ENCODE data around the gene HNRNPC.
"Not testable (repeated sequence)": the region's sequence is repeated elsewhere in the genome, so short reads cannot be mapped to it uniquely, and the experiment has no call there.

HNRNPC gene

DNA sequence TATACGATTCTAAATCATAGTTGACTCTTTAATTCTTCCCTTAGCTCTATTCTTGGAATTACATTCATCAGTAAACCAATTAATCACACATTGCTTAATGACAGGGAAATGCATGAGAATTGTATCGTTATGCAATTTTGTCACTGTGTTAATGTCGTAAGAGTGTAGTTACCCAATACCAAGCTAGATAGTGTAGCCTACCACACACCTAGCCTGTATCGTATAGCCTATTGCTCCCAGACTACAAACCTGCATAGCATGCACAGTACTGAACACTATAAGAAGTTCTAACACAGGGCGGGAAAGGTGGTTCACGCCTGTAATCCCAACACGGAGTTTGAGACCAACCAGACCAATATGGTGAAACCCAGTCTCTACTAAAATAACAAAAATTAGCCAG lies 24.7 kb downstream of the HNRNPC start:
- DNase-seq = no peak

DNA sequence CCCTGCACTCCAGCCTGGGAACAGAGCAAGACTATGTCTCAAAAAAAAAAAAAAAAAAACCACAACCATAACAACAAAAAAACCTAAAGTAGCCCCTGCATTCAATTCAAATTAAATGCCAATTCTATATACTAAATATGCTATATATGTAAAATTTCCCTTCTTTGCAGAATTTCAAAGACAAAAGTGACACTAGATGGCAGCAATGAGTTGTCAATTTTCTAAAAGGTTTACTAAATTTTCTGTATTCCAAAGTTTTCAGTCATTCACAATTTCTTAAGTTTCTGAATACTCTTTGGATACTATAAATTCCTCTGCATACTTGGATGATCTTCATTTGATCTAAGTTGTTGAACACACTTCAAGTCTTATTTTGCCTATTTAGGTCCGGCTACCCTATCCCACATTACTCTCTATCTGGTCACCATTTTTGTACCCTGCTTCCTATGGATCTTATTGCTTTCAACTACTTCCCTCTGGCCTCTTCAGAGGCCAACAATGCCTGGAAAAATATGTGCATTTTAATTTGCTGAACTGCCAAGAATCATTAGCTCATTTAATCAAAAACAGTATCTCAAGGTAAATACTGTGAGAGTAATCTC lies 27.9 kb downstream of the HNRNPC start:
- peak; percentile 40 for DNase-seq

DNA sequence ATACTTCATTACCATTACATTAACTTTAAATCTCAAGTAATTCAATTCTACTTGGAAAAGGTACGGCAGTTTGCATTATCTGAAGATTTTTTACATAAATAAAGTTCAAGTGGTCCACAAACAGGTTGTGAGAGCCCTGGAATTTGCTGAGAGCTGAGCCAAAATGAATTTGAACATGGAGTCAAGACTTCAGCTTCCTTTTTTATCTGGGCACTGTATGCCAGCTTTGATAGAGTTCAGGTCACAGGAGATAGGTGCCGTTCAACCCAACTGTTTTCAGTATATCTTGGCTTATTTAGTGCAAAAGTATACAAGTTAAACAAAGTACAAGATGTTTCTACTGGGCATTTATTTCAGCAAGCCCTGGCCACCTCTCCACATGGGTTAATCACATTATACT lies 28.8 kb downstream of the HNRNPC start:
- DNase-seq = no peak

DNA sequence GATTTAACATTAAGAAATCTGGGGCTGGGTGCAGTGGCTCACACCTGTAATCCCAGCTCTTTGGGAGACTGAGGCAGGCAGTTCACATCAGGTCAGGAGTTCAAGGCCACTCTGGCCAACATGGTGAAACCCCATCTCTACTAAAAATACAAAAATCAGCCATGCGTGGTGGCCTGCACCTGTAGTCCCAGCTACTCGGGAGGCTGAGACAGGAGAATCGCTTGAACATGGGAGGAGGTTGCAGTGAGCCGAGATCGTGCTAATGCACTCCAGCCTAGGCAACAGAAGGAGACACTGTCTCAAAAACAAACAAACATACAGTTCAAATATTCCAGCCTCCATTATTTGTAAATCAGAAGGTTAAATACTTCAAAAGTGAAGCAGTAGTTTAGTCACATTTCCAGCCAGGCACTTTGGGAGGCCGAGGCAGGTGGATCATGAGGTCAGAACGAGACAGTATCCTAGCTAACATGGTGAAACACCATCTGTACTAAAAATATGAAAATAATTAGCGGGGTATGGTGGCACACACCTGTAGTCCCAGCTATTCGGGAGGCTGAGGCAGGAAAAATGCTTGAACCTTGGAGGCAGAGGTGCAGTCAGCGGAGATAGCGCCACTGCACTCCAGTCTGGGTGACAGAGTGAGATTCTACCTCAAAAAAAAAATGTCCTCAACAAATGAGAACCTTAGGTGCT lies 30.3 kb downstream of the HNRNPC start:
- DNase-seq = no peak

DNA sequence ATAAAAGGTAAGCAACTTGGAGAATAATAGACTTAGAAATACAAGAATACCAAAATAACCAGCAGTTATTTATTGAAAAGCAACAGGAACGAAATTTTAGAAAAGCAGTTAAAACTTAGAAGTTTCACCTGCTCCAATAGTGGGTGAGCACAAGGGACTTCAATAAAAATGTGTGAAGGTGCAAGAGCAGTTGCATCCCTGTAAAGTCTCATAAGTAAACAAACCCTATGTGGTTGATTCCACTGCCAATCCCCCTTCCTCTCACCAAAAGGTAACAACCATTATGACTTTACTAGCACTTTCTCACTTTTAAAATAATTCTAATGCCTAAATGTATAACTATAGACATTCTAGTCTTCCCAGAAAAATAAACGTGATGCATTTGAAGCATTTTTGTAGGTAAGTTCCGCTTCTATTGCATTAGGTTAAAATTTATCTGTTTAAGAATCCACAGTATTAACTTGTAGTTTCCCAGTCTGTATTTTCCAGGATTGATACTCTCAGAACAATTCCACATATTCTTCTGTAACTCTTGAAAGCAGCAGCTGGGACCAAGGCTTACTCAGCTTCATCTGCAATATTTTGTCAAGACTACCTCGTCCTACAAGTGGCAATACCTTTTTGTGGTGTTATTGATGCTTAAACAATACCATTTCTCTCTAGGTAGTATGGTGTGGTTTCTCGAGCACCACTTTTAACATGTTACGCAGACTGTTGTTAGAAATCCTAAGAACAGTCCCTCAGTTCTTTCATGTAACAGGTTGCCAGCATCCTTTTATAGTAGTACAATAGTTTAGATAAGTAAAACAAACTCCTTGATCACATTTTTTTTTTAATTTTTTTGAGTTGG lies 32.1 kb downstream of the HNRNPC start:
- DNase-seq = no peak

DNA sequence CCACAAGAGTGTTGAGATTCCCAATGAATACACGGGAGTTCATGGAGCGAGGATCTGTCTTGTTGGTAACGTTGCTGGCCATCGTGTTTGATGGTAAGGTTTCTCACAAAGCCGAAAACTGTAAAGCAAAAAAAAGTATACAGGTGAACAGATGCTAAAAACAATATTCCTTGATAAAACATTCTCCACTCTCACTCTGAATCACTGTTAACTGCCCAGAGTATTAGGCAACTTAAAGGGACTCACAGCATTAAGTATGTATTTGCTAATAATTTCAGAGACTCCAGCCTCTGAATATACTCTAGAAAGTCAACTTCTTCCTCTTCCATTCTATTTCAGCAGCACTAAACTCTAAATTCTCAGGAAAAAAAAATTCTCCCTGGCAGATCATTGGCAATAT lies 35.1 kb downstream of the HNRNPC start:
- no peak for DNase-seq

DNA sequence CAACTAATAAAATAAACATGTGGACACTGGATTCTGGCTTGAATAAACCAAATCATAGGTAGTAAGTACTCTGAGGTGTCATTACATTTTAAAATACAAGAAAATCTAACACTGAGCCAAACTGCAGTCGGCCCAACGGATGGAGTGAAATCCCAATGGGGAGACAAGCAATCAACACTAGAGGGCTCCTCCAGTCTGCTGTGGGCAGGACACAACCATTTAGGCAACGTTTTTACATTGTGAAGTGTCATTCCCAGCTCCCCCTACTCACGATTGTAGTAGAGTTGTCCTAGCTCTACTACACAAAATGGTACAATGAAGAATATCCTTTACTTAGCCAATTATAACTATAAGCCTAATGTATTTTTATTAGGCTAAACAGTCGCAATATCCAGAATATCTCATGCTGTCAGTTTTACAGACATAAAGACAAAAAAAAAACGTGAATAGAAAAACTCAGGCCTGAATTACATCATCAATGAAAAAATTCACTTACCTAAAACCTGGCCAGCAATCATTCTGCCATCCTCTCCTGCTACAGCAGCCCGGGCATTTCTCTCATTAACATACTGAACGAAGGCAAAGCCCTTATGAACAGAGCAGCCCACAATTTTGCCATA lies 35.7 kb downstream of the HNRNPC start:
- DNase-seq = no peak

DNA sequence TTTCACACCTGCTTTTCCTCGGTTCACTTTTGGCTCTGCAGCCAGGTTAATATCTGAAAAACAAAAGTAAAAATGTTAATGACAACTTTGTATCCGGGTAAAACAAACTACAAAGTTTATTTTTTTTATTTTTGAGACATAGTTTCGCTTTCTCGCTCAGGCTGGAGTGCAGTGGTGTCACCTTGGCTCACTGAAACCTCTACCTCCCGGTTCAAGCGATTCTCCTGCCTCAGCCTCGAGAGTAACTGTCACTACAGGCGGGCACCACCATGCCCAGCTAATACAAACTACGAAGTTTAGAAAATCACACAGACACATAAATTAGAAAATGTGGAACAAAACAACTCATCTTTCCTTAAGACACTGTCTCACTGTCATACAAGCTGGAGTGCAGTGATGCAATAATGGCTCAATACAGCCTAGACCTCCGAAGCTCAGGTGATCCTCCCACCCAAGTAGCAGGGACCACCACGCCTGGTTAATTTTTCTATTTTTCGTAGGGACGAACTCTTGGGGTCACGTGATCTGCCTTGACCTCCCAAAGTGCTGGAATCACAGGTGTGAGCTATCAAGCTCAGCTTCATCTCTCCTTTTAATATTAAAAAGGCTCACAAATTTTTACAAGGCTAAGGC lies 38.1 kb downstream of the HNRNPC start:
- no peak for DNase-seq

DNA sequence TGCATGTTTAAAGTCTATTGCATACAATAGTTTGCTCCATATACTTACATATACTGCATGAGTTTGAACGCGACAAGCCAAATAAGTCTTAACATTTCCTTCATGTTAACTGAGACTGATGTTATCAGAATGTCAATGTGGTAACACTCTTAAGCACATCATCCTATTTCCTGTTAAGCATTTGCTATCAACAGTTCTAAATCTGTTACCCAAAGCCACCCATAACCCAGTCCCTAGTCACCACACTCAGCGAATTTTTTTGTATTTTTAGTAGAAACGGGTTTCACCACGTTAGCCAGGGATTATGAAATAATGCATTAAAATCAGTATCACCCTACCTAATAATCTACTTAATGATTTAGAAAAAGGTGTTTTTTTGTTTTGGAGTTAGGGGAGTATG lies 39.4 kb downstream of the HNRNPC start:
- no peak for DNase-seq

DNA sequence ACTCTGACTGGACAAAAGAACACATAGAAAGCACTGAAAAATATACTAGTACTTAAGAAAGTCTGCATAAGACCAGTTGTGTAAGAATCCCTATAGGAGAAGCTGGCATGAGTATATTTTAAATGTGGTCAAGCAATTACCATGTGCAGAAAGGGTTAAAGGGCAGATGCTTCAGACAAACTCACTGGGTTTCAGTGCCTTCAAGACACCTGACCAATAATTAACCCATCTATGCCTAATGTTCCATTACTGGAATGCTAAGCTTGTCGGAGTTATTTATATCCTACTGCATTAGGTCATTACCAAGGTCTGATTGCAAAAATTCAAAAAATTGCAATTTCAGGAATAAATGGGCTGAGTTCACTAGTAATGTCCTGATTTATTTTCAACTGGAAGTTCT lies 41.3 kb downstream of the HNRNPC start:
- DNase-seq = no peak

DNA sequence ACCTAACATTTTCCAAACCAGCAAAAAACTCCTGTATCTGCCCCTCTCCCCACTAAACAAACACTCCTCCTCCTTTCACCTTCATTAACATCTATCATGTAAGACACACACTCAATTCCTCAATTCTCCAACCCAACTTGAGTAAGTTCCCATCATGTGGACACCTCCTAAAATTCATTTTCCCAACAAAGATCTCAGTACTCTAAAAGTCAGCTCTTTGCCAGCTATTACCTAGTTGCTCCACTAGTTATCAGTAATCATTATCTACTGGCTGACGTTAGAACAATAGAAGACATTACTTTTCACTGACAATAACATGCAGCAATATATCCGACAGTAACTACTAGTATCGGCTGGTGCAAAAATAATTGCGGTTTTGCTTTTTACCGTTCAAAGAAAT lies 42.1 kb downstream of the HNRNPC start:
- no peak for DNase-seq

DNA sequence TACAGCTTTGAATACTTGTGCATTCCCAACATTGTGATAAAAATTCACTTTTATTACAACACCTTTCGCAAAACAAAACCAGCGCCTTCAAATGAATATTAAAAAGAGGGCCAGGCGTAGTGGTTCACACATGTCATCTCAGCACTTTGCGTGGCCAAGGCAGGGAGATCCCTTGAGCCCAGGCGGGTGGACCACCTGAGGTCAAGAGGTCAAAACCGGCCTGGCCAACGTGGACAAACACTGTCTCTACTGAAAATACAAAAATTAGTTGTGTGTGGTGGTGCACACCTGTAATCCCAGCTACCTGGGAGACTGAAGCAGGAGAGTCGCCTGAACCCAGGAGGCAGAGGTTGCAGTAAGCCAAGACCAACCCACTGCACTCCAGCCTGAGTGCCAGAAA lies 42.8 kb downstream of the HNRNPC start:
- DNase-seq = no peak

DNA sequence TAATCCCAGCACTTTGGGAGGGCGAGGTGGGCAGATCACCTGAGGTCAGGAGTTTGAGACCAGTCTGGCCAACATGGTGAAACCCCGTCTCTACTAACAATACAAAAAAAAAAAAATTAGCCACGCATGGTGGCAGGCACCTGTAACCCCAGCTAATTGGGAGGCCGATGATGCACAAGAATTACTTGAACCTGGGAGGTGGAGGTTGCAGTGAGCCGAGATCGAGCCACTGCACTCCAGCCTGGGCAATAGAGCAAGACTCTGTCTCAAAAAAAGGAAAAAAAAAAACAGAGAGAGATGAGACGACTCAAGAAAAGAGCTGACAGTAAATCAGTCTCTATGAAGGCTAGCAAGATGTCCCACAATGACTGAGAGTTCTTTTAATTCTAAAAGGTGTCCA lies 44.1 kb downstream of the HNRNPC start:
- not testable (repeated sequence) for DNase-seq

DNA sequence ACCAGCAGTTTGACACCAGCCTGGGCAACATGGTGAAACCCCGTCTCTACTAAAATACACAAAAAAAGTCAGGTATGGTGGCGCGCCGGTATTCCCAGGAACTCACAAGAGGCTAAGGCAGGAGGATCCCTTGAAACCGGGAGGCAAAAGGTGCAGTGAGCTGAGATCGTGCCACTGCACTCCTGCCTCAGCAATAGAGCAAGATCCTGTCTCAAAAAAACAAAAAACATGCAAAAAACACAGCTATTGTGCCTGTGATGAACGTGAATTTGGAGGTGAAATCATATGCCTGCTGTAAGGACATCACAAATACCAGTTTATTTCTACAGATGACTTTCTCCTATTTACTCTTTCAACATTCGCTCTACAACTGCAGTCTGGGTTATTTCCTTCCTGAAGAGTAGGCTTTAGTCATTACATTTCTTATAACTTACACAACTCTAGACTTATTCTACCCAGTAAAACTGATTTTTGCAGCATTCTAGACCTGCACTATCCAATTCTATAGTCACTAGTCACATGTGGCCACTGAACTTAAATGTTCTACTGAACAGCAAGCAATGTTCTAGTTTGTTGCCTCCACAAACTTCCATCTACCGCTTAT lies 48.3 kb downstream of the HNRNPC start:
- DNase-seq = no peak

DNA sequence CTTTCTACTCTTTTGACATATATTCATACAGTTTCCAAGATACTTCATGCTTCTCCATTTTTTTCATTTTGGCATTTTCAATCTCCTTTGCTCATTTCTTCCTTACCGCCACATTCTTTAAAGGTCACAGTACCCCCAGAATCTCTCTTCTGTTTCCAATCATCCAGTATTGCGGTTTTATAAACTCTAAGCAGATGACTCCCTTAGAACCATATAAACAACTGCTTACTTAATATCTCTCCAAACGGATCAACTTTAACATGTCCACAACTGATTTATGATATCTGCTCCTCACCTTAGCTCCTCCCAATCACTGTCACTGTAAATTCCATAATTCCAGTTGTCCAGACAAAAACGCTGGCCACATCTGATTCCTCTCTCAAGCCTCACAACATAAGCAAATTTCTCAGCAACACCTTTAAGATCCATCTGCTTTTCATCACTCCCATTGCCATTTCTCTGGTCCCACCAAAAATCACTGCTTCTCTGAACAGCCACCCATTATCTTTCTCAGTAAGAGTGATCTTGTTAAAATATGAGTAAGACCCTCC lies 49.6 kb downstream of the HNRNPC start:
- DNase-seq = no peak

DNA sequence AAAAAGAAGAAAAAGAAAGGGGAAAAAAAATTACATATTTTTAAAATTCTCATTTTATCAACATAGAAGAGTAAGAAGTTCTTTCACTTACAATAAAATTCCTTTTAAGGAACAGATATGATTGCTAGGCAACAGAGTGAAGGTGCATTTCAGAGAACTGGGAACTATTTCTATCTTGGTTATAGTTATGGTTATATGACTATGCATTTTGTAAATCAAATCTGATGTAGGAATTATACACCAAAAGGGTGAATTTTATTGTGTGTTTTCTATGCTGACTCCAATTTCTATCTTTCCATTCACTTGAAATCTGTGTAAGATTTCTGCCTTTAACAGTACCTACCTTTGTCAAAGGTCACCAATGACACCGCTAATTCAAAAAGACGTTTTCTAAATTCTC lies 50.1 kb downstream of the HNRNPC start:
- DNase-seq = peak; percentile 22

DNA sequence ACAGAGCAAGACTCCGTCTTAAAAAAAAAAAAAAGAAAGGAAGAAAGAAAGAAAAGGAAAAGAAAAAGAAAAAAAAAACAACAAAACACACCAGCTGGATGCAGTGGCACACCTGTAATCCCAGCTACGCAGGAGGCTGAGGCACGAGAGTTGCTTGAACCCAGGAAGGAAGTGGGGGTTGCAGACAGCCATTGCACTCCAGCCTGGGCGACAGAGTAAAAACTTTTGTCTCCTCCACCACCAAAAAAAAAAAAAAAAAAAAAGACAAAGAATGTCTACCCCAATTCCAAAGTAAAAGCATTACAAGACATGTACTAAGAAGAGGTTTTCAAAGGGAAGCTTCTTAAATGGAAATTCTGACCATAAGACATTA lies 53.4 kb downstream of the HNRNPC start:
- no peak for DNase-seq

DNA sequence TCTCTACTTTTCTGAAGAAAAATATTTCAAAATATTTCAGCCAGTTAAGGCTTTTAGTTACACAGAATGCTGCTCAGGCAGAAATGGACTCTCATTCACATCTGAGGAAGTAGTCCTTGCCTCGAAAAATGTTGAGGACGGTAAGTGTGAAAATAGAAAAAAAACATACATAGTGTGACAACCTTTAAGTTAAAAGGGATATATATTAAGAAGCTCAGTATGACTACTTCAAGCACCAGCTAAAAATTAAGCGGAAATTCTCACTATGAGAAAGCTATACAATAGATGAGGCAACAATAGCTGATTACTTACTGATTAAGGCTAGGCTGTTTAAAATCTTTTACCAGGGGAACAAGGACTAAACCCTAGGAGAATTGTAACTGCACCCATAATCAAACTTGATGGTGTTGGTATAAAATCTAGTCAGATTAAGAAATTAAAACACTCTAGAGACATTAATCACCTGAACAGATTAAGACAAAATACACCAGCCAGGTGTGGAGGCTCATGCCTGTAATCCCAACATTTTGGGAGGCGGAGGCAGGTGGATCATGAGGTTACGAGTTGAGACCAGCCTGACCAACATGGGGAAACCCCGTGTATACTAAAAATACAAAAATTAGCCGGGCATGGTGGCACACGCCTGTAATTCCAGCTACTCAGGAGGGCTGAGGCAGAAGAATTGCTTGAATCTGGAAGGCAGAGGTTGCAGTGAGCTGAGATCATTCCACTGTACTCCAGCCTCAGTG lies 53.9 kb downstream of the HNRNPC start:
- DNase-seq = no peak

DNA sequence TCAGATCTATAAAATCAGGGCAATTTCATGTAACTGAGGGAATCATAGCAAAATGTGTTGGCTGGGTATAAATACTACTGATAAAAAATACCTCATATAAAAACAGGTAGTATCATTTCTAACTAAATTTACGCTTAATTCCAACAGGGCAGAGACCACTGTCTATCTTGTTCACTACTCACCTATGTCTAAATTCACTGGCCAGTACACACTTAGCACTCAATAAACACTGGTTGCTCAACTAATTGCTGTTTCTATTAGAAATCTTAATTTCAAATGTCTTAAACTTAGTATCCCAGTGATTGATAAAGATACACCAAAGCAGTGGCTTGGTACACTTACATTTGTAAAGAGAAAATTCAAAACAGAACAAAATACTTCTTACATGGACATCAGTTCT lies 55.6 kb downstream of the HNRNPC start:
- DNase-seq = no peak

DNA sequence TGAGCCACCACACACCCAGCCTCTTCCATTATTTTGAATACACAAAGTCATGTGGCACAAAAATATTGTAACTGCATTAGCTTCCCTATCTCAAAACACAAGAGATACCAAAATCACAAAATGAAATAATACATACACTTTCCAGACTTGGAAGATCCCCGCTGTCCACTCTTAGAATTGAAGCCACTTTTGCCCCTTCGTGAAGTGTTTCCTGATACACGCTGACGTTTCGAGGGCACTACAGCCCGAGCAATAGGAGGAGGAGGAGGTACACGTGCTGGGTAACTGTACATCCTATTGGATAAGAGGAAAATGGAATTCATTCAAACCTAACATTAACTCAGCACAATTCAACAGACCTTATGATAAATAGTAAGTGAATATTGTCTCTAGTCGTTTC lies 56.4 kb downstream of the HNRNPC start:
- DNase-seq = not testable (repeated sequence)

DNA sequence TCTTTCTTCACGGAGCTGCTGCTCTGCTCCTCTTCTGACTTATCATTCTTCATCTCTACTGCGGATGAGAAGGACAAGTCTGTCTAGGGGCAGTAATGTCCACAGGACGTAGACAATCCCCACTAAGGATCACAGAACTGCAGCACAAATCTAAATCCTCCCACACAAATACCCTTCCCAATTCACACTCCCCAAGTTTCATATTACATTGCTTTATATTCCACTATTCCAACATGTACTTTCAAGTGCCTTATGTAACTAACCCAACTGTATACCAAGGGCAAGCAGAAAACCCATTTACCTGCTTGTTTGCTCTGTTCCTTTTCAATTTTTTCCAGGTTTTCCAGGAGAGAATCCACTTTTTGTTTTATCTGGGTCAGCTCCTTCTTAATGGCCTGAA lies 57.7 kb downstream of the HNRNPC start:
- DNase-seq = no peak

DNA sequence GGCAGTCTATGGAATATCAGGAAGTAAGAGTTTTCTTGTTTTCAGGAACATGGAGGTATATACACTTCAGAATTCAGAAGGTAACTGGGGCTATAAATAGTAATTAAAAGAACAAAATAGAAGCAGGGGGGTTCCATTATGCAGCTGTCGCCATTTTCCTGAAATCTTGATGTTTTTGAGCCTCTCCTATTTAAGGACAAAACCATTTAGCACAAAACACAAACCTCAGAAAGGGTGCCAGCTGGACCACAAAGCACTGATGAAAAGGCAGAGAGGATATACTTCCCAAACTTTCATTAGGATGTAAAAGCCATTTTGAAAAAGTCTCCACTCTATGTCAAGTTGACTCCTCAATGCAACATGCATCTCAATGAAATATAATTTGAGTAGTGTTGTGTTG lies 59.2 kb downstream of the HNRNPC start:
- no peak for DNase-seq

Data from OCI-M1 (cell line).